Ascending aorta (tissue), 2 donors: ENCODE results near the gene ARHGEF28. TPM values are rescaled to one million over a fixed set of nuclear protein-coding genes. Genes with fewer than 3 reads are reported as not detected.

Source experiments
- DNase-seq, 2 donors: peaks; one replicate each; pipeline ENCODE4 v3.0.0-alpha.2; 2019; ENCODE audit warnings: low spot score in 2 of 2
- H3K27ac ChIP-seq, 2 donors: fragments of 200-600 bp; sonication (generic); one replicate each; pipeline ENCODE4 v1.5.1; 2016 to 2017; ENCODE audit warnings: mild to moderate bottlenecking in 1 of 2
- H3K27me3 ChIP-seq: fragments of 200-600 bp; sonication (generic); one replicate; pipeline ENCODE4 v1.5.1; 2017
- H3K36me3 ChIP-seq, 2 donors: fragments of 200-600 bp; sonication (generic); one replicate each; pipeline ENCODE4 v1.5.1; 2016
- H3K4me1 ChIP-seq, 2 donors: fragments of 200-600 bp; sonication (generic); one replicate each; pipeline ENCODE4 v1.5.1; 2016 to 2017; ENCODE audit warnings: mild to moderate bottlenecking in 1 of 2
- H3K4me3 ChIP-seq, 2 donors: fragments of 200-600 bp; sonication (generic); one replicate each; pipeline ENCODE4 v1.5.1; 2016 to 2017; ENCODE audit warnings: mild to moderate bottlenecking in 1 of 2
- H3K9me3 ChIP-seq, 2 donors: fragments of 200-600 bp; sonication (generic); one replicate each; pipeline ENCODE4 v1.5.1; 2016
- intact Hi-C: fragments of 100-400 bp; cut with DNase I; formaldehyde crosslinking; loops from one replicate; pipeline ENCODE4 v1.15.1; 2023
- total RNA-seq: library from RNA; depleted of rRNA; stranded (reverse); fragments of >200 nt; gene quantifications from one replicate; pipeline ENCODE4 v1.1.0, GENCODE V29; 2016
- TF ChIP-seq, protein P1 (sequence below), 3 experiments: fragments of 200-600 bp in 2 of 3; fragments of 450-650 bp in 1 of 3; sonication (generic) in 2 of 3; IDR thresholded peaks; one replicate each; pipeline ENCODE4 v1.5.1; 2016 to 2019; ENCODE audit warnings: antibody characterized with exemption in 3 of 3, mild to moderate bottlenecking in 1 of 3, moderate library complexity in 1 of 3

Gene ARHGEF28
- total RNA-seq, 1 donor from 2014 or later, result 15.1 TPM

DNA sequence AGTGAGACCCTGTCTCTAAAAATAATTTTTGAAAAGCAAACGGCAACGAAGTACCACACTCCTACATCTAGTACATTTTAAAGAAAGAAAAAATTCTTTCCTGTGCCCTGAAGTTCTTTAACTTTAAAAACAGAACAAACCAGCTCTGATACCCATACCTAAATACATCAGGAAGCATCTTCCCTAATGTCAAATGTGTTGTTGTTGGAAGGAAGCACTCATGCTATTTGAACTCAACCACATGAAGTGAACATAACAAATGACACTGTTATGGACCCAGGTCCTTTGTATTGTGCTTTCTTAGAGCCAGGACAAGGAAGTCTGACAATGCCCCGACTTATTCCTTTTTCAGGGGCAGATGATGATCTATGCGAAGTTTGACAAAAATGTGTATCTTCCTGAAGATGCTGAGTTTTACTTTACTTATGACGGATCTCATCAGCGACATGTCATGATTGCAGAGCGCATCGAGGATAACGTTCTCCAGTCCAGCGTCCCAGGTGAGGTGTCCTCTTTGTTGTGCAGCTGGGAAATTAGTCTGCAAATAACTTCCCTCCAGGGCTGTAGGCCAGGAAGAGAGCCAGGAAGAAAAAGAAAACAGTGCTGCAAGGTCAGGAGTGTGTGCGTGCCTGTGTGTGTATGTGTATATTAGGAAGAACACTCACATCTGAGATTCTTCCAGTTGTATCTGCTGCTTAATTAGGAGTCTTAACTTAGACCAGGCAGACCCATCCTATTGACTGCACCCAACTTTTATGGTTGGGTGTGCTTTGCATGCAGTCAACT is 123.7 kb downstream of the ARHGEF28 start:
- Histone ChIP-seq H3K27ac (peak overlapping the region; percentile 72 to 77), H3K4me1 (peaks cover 9 to 33% of the 10 kb centered on the region in 2 donors), H3K36me3 (peaks cover 0 to 8% of the 10 kb centered on the region in 2 donors), H3K9me3 (no peaks in the 10 kb centered on the region), H3K27me3 (no peaks in the 10 kb centered on the region), H3K4me3 (peak overlapping the region in 1 of 2 donors; percentile 16)
- TF ChIP-seq, protein P1, sequence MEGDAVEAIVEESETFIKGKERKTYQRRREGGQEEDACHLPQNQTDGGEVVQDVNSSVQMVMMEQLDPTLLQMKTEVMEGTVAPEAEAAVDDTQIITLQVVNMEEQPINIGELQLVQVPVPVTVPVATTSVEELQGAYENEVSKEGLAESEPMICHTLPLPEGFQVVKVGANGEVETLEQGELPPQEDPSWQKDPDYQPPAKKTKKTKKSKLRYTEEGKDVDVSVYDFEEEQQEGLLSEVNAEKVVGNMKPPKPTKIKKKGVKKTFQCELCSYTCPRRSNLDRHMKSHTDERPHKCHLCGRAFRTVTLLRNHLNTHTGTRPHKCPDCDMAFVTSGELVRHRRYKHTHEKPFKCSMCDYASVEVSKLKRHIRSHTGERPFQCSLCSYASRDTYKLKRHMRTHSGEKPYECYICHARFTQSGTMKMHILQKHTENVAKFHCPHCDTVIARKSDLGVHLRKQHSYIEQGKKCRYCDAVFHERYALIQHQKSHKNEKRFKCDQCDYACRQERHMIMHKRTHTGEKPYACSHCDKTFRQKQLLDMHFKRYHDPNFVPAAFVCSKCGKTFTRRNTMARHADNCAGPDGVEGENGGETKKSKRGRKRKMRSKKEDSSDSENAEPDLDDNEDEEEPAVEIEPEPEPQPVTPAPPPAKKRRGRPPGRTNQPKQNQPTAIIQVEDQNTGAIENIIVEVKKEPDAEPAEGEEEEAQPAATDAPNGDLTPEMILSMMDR (IDR thresholded peaks at IDR 0.05), result no peak
- DNase-seq, result no peak
- intact Hi-C loops, result loop anchor here (5.0 kb wide), 1 partner anchor 122 kb away; the partner anchor contains the start of gene ARHGEF28

DNA sequence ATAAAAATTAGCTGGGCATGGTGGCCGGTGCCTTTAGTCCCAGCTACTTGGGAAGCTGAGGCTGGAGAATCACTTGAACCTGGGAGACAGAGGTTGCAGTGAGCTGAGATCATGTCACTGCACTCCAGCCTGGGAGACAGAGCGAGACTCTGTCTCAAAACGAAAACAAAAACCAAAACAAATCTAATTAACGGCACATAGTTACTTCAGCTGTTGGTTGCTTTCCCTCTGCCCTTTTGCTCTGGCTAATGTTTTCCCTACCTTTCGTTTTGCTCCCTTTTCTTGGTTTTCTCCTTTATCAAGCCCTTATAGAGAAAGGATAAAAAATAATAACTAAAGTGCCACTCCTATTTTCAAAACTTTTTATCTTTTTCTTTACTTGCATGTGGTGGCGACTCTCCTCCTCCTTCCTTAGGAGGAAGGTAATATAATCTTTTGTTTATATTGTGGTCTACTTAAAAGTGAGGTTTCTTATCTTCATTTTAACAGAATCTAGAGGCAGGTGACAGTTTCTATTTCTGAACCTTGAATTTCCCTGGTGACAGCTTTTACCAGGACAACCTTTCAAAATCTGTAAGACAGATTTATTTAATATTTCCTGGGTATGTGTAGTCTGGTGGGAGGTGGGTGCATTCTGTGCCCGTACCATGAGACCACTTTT is 125.4 kb downstream of the ARHGEF28 start:
- Histone ChIP-seq H3K4me1 (peaks cover 9 to 25% of the 10 kb centered on the region in 2 donors), H3K27ac (no peak overlapping the region), H3K4me3 (no peak overlapping the region), H3K36me3 (peaks cover 0 to 8% of the 10 kb centered on the region in 2 donors), H3K9me3 (no peaks in the 10 kb centered on the region), H3K27me3 (no peaks in the 10 kb centered on the region)
- intact Hi-C loops, result no loop called here
- DNase-seq, result no peak
- TF ChIP-seq, protein P1 (IDR thresholded peaks at IDR 0.05), result no peak

DNA sequence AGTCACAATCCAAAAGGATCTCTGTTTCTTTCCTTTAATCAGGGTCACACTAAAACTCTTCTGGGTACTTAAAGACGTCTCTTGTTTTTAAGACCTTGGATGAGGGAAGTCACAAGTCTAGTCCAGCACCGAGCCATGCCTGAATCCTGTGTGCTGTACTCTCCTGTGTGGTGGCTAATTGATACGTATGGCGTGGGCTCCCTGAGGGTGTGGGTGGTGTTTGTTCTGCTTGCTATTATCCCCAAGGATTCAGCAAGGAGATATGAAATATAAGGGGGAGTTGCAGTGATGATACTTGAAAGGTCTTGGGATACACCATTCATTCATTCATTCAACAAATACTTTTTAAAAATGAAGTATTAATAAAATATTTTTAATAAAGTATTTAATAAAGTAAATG is 128.3 kb downstream of the ARHGEF28 start:
- intact Hi-C loops, result no loop called here
- Histone ChIP-seq H3K4me3 (no peak overlapping the region), H3K4me1 (peaks cover 2 to 12% of the 10 kb centered on the region in 2 donors), H3K27ac (no peak overlapping the region), H3K36me3 (peaks cover 0 to 8% of the 10 kb centered on the region in 2 donors), H3K27me3 (no peaks in the 10 kb centered on the region), H3K9me3 (no peaks in the 10 kb centered on the region)
- DNase-seq, result no peak
- TF ChIP-seq, protein P1 (IDR thresholded peaks at IDR 0.05), result no peak

DNA sequence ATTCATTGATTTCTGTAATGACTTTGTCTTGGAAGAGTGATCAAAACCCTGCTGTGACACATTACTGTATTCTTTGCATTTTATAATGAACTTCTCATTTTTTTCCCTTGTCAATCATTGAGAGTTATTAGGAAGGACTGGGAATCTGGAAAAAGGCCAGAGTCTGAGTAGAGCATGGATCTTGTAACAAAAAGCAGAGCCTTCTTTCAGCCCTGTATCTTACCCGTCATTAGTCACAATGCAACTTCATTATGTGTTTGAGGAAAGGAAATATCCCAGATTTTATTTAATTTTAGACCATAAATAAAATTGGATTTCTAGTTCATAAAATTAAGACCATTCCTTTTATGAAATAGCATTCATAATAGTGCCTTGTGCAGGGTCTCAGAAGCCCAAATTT is 131.4 kb downstream of the ARHGEF28 start:
- no peak overlapping the region for H3K4me3 ChIP-seq
- H3K4me1 ChIP-seq, result no peaks in the 10 kb centered on the region
- peaks cover 0 to 8% of the 10 kb centered on the region in 2 donors for H3K36me3 ChIP-seq
- no peaks in the 10 kb centered on the region for H3K27me3 ChIP-seq
- no peak for DNase-seq
- no peak overlapping the region for H3K27ac ChIP-seq
- TF ChIP-seq, protein P1 (IDR thresholded peaks at IDR 0.05), result no peak
- intact Hi-C loops, result no loop called here
- no peaks in the 10 kb centered on the region for H3K9me3 ChIP-seq

DNA sequence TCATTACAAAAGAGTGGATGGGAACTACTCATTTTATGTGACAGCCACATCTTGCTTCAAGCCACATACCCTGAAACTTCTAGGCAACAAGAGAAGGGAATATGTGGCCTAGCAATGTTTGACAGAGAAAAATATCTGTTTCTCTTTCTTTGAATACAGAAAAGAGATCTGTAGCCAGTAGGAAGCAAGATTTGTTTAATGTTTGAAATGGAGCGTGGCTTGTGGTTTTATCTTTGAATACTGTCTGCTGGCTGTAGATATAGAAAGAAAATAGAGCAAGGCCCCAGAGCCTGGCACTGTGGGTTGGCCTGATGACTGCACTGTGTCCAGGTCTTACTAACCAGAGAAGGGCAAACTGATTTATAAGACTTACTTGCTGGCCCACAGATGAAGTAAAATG is 133.8 kb downstream of the ARHGEF28 start:
- intact Hi-C loops, result no loop called here

More for the DNA sequence above, 133.8 kb downstream of the ARHGEF28 start:
- Histone ChIP-seq H3K4me1 (no peaks in the 10 kb centered on the region), H3K27me3 (no peaks in the 10 kb centered on the region), H3K27ac (peak overlapping the region in 1 of 2 donors; percentile 44), H3K4me3 (no peak overlapping the region), H3K9me3 (no peaks in the 10 kb centered on the region), H3K36me3 (peaks cover 0 to 7% of the 10 kb centered on the region in 2 donors)
- TF ChIP-seq, protein P1 (IDR thresholded peaks at IDR 0.05), result no peak
- no peak for DNase-seq
